Measurements from ENCODE around the gene CHST8.

CHST8 gene

DNA sequence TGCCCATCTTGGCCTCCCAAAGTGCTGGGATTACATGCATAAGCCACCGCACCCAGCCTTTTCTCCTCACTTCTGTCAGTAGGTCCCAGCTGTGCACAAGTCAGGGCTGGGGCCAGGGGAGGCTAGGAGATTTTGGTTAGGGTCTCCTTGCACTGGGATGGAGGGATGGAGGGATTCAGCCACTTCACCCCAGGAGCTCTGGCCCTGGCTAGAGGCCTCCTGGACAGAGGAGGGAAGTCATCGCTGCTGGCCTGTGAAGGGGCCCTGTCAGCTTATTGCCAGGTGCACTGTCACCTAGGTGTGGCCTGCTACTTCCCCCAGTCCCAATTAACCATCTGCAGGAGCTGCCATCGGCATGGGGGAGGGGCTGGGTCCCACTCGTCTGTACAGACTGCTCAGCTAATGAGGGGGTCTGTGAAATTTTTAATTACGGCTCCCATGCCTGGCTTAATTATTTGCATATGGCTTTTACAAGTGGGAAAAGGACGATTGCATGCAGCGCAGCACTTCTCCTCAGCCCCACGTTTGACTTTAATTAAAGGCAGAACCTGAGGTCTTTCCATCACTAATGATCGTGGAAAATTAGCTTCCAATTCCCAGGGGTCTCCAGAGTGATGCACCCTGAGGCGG is 52.4 kb downstream of the CHST8 start:
- no peak for DNase-seq (ENCODE audit: low spot score)

DNA sequence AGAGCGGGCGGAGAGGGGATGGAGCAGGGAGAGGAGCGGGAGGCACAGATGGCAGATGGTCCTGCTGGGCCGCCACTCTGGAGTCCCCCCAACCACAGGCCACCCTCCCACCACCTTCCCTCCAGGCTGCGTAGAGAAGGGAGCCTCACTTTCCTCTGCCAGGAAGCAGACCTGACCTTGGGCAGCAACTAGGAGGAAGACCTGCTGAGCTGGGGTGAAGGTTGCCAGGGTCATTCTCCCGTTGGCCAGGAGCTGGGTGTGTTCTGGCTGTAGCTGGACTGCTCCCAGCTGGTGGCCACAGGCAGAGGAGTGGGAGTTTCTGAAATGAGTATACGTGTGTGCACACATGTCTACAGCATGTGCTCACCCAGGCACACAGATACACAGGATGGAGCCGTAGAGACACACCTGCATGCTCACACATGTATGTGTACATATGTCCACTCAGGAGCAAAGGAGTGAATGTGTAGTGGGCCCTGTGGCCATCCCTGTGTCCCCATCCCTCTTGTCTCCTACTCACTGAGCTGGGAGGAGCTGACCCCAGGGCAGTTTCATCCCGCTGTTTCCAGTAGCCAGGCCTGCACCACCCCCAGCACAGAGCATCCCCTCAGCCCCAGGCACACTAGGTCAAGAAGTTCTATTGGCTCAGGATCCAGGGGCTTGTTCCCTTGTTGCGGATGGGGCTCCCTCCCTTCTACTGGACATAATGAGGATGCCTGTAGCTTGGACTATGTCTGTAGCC is 53.0 kb downstream of the CHST8 start:
- DNase-seq (ENCODE audit: low spot score) = no peak

GRCh38 chr19:33675501-33676124 is 53.9 kb downstream of the CHST8 start:
- no peak for DNase-seq (ENCODE audit: low spot score)

DNA sequence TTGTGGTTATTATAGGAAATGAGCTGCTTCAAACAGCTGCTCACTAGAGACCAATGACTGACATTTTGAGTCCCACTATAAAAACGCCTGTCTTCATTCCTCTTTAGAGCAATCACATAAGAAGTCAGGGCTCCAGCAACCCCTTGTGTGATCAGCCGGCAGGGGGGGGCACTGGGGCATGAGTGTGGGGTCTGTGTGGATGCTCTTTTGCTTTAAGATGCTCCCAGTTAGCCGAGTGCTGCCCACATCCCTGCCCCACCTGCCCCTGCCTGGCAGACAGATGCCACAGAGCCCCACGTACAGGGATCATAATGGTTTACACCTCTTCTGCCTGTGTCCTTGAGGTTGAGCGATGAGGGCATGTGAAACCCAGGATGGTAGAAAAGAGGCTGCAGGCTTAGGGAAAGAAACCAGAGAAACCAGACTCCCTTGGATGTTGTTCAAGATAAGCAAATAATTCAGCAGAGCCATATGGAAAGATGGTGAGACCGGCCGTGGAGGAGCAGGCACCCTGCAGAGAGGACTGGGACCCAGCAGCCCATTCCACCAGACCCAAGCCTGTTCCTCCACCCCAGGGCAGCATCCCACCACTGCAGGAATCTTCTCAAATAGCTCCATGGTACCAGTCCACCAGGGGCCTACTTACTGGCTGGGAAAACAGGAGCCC is 55.4 kb downstream of the CHST8 start:
- no peak for DNase-seq (ENCODE audit: low spot score)

DNA sequence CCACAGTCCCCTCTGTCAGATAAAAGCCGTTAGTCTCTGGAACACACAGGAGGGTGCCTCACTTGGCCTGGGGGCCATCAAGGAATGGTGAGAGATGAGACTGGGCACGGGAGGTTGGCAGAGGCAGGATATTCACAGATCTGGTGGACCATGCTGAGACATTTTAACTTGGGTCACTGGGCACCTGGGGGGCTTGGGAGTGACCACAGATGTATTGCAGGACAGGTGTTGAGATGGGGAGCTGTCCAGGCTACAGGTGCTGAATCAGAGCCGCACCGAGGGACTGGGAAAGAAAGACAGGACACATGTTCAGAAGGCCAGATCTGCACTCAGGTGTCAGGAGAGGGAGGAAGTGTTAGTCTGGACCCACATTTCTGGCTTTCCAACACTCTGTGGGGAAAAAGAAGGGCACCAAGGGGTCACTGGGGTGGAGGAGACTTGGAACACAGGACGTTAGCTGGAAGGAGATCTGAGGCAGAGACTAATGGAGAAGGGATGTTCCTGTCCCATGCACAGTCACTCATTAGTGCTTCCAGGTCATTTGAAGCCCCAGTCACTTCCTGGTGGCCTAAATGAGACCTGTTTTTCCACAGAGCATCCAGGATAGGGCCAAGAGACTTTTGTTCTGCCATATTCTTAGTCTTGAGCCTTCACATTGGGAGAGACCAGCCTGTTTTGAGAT is 56.1 kb downstream of the CHST8 start:
- DNase-seq (ENCODE audit: low spot score) = no peak

GRCh38 chr19:33678796-33679585 is 57.2 kb downstream of the CHST8 start:
- no peak for DNase-seq (ENCODE audit: low spot score)

DNA sequence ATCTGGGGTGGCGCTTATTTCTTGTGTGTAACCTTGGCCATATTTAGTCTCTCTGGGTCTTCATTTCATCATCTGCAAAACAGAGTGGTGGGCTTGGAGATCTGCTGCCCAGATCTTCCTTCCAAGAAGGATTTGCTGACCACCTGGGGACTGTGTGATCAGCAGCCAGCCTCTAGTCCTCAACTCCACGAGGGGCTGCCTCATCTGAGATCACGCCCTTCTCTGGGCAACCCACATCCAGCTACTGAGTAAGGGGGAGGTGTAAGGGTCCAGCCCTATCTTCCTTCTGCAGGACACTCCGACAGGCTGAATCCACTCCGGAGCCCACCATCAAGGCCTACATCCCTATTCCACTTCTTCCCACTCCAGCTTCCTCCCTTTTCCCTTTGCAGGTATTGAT is 57.9 kb downstream of the CHST8 start:
- no peak for DNase-seq (ENCODE audit: low spot score)

GRCh38 chr19:33681081-33681680 is 59.4 kb downstream of the CHST8 start:
- no peak for DNase-seq (ENCODE audit: low spot score)

GRCh38 chr19:33683881-33684537 is 62.3 kb downstream of the CHST8 start:
- peak; percentile 43 for DNase-seq (ENCODE audit: low spot score)

DNA sequence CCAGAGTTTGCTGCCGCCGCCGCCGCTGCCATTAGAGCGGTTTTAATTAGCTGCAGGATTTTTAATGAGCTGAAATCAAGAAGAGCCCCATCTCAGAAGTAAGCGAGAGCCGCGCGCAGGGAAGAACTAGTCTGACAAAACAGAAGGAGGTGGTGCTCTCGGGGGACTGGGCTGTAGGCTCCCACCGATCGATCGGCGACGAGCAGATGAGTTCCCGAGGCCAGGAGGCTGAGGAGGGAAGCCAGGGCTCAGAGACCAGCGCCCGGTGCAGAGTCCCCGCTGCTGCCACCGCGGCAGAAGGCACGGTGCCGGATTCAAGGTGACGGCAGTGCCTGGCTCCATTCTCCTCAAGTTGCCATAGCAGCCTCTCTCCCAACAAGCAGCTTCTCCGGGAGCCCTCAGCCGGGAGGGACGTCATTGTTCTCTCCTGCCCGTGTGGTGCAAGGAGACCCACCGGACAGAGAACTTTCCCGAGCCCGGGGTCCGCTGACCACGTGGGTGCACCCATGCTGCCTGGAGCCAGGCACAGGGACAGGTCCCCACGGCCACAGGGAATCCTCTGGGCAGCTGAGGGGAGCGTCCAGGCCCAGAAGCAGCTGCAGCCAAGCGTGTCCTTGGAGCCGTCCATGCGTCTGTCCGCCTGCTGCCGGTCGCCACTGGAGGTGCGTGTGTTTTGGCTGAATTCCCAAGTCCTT is 62.9 kb downstream of the CHST8 start:
- no peak for DNase-seq (ENCODE audit: low spot score)

- no peak for DNase-seq (ENCODE audit: low spot score)
These were observed 63.8 kb downstream of the CHST8 start for GRCh38 chr19:33685541-33685940.

- DNase-seq (ENCODE audit: low spot score) = no peak
These were observed 64.5 kb downstream of the CHST8 start for GRCh38 chr19:33686262-33686661.

- DNase-seq (ENCODE audit: low spot score) = no peak
These were observed 65.1 kb downstream of the CHST8 start for GRCh38 chr19:33686687-33687480.

GRCh38 chr19:33687481-33688170 is 65.9 kb downstream of the CHST8 start:
- DNase-seq (ENCODE audit: low spot score) = no peak

- DNase-seq (ENCODE audit: low spot score) = no peak
These were observed 66.6 kb downstream of the CHST8 start for GRCh38 chr19:33688171-33688992.

DNA sequence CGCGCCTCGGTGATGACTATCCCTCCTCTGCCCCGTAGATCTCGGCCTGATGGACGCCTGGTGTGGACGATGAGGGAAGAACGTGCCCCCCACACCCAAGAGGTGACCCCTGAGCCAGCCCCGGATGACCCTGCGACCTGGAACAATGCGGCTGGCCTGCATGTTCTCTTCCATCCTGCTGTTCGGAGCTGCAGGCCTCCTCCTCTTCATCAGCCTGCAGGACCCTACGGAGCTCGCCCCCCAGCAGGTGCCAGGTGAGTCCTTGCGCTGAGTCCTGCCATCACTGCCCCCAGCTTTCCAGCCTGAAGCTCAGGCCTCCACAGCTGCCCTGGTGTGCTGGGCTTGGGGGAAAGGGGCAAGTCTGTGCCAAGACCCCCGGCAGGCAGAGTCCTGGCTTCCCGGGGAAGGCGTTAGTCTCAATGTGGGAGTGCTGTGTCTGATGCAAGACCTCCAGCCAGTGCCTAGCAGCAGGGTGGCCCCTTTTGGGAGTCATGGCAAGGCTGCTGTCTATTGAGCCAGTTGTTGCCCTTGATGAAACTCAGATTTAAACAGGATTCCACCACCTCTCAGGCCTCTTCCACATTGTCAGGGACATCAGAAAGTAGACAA is 67.5 kb downstream of the CHST8 start:
- DNase-seq (ENCODE audit: low spot score) = no peak

GRCh38 chr19:33689868-33690267 is 68.1 kb downstream of the CHST8 start:
- no peak for DNase-seq (ENCODE audit: low spot score)
